ENCODE data around the gene POFUT1. TPM values are rescaled to one million over a fixed set of nuclear protein-coding genes. Genes with fewer than 3 reads are reported as not detected.

POFUT1 gene
- total and polyA plus RNA-seq, 2 donors (not counting 3 experiments of a cell fraction or from before 2014, with no cell fraction given), result 29.0 to 51.4 TPM

- no peak overlapping the region for H3K27ac ChIP-seq (ENCODE audit: insufficient read depth, low read depth, low read length)
- no peaks in the 10 kb centered on the region for H3K27me3 ChIP-seq (ENCODE audit: control insufficient read depth in 2 of 2, insufficient read depth in 2 of 2, low read length in 2 of 2)
- H2AFZ ChIP-seq (ENCODE audit: low read depth, low read length), result no peak overlapping the region
- intact Hi-C loops (cut with micrococcal nuclease), result no loop called here
- H4K20me1 ChIP-seq (replicated peaks; ENCODE audit: control insufficient read depth, extremely low read depth, insufficient read depth, low read length), result no peaks in the 10 kb centered on the region
- DNase-seq (ENCODE audit: low read depth, low spot score) (no peak), FAIRE-seq (no peak)
- dilution Hi-C loops (cut with MboI; ENCODE audit: extremely low pct_ligation_motif_present, low sequenced_read_pairs), result no loop called here
- H3K79me2 ChIP-seq (ENCODE audit: control insufficient read depth, insufficient read depth, low read length), result no peaks in the 10 kb centered on the region
- no peak overlapping the region for H3K4me3 ChIP-seq (replicated peaks in 1 of 3; ENCODE audit: insufficient read depth in 1 of 3, low read depth in 1 of 3, low read length in 3 of 3)
- no peaks in the 10 kb centered on the region for H3K9me1 ChIP-seq (replicated peaks; ENCODE audit: control insufficient read depth, extremely low read depth, insufficient read depth, low read length)
- ChIA-PET CTCF (no interaction called here), POLR2A (no interaction called here)
- H3K4me2 ChIP-seq (ENCODE audit: insufficient read depth, low read length), result no peak overlapping the region
- no peaks in the 10 kb centered on the region for H3K4me1 ChIP-seq (ENCODE audit: control insufficient read depth, extremely low read depth, insufficient read depth, low read length)
- H3K9ac ChIP-seq (replicated peaks; ENCODE audit: extremely low read depth, insufficient read depth, low read length), result no peak overlapping the region
- no TSS peak for BruUV-seq (replicated peaks)
- H3K36me3 ChIP-seq (ENCODE audit: control insufficient read depth in 2 of 2, extremely low read depth in 1 of 2, insufficient read depth in 2 of 2, low read length in 2 of 2), result no peaks in the 10 kb centered on the region
- TF ChIP-seq POLR2A (IDR thresholded peaks at IDR 0.05; ENCODE audit: low read depth, low read length) (no peak), EZH2 (IDR thresholded peaks at IDR 0.05; ENCODE audit: borderline replicate concordance, low read depth, low read length, severe bottlenecking) (no peak), MAX (IDR thresholded peaks at IDR 0.05; ENCODE audit: insufficient read depth, insufficient read length) (no peak), JUN (IDR thresholded peaks at IDR 0.05; ENCODE audit: borderline replicate concordance, insufficient read depth, insufficient read length, low read depth) (no peak), FOS (IDR thresholded peaks at IDR 0.05; ENCODE audit: borderline replicate concordance, insufficient read depth, low read length) (no peak), MYC (IDR thresholded peaks at IDR 0.05; ENCODE audit: low read depth, low read length) (no peak), GATA2 (IDR thresholded peaks at IDR 0.05; ENCODE audit: insufficient read depth, insufficient read length, low read depth, low read length) (no peak), POLR2AphosphoS5 (IDR thresholded peaks at IDR 0.05; ENCODE audit: insufficient read depth, low read depth, low read length) (no peak), CTCF (IDR thresholded peaks at IDR 0.05; ENCODE audit: extremely low read depth in 1 of 2, insufficient read depth in 1 of 2, low read depth in 1 of 2, low read length in 2 of 2) (no peak)
- H3K9me3 ChIP-seq (replicated peaks; ENCODE audit: control insufficient read depth, insufficient read depth, low read length), result no peaks in the 10 kb centered on the region
These were observed 28.2 kb upstream of the POFUT1 start for GRCh38 chr20:32179515-32179914.
